Stimulated activated CD4-positive, alpha-beta T cell treated with anti-CD3 and anti-CD28 coated beads, TNF-alpha, amount 100 ng/mL, for 4 hours (primary cell): ENCODE measurements around the gene ZC3H4.
"Not testable (repeated sequence)": the region's sequence is repeated elsewhere in the genome, so short reads cannot be mapped to it uniquely, and the experiment has no call there.

ENCODE experiments used
- DNase-seq, 3 experiments: peaks; one replicate each; pipeline ENCODE4 v3.0.0-alpha.2; 2020; ENCODE audit warnings: low read depth in 3 of 3

The ZC3H4 gene

DNA sequence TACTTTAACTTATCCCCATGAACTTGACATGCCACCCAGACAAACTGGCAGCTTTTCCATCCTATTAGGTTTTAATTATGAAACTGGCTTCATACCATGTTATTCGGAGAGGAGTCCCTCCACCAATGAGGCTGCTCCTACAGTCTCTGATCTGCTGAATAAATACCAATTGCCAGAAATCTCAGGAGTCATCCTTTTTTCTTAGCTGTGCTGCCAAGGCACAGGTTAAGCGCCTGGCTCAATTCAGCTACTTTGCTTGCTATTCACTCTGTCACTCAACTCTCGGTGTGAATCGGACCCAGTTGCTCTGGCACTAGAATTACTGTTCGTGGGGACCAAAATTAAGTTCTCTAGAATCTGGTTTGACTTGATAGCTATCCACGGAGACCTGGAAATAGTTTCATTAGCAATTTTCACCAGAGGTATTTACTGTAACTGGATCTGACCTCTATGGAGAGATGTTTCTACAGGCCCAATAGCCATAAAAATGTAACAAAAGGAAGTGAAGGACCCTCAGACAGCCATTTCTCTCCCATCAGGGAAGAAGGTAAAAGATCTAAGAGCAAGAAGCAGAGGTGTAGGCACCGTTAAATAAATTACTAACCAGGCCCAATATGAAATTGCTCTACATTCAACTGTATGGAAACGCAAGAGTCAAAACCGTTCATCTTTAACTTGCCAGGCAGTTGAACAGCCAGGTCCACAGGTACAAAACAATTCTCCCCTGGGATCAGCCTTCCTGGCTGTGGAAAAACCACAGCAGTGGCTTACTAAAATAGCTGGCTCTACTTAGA lies 5.4 kb downstream of the ZC3H4 start:
- no peak for DNase-seq

DNA sequence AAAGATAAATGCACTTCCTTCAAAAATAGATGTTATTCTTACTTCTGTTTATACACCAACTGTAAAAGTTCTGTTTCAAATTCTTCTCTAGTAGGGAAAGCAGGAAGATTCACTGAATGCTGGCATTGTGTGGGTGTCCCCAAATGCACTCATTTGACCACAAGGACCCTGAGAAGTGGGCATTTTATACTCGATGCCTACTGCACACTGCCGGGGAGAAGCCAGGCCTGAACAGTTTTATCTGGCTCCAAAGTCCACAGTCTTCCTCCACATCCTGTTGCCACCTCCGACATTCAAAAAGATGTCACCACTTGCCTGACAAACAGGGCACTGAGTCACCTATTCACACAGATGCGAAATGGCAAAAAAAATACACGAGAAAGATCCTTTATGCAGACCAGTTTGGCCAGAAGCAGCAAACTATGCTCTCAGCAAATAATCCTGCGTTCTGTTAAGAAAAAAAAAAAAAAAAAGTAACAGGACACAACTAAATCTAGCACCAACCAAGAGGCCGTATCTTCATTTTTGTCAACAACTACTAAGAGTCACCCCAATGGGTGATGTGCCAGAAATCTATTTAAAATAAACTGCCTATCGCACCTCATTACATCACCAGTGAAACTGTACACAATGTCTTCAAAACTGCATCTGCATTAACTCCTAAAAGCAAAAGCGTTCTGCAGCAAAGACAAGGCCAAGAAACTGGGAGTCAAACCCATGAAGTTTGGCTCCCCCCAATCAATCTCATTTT lies 6.2 kb downstream of the ZC3H4 start:
- no peak for DNase-seq

DNA sequence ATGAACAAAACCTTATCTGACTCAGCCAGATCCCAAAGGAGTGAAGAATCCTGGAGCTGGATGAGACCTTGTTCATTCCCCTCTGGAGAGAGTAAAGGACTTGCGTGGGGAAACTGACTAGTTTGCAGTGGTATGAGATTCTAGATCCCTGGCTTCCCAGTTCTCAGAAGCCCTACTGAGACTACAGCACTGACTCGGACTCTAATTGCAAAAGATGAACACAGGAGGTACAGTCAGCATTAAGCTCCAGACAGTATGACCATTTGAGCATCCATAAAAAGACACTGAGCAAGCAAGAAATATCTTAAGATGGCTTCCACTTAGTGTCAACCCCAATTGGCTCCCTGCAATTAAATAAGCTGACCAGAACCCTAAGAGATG lies 6.8 kb downstream of the ZC3H4 start:
- DNase-seq, result no peak

DNA sequence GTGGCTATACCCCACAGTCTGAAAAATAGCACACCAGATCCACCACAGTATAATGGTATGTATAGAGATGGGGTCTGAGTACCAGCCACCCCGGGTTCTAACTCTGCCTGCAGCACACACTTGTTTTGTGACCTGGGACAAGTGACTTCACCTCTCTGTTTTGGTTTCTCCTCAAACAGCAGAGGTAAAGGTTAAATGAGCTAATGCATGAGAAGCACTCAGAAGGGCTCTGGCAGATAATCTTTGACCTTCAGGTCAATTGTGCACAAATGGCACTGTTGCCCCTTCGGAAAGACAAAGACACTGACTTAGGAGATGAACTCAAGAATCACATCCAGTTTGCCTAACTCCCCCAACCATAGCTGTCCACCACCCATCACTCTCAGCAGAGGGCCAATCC lies 7.7 kb downstream of the ZC3H4 start:
- no peak for DNase-seq

DNA sequence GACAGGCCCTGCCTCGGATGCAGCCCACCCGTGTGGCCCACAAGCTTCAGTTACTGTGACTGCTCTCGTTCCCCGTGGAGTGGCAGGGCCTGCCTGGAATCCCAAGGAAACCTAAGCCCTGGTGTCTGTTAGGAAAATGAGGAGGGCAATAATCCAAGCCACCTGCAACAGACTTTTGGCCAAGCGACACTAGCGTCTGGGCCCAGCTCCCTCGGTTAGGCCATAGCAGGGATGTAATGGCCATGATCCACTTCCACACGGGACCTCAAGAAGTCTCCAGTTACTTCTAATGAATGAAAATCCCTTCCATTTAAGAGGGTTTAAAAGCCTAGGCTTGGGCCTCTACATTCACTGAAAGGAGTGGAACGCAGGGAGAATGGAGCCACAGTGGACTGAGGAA lies 8.9 kb downstream of the ZC3H4 start:
- no peak for DNase-seq

DNA sequence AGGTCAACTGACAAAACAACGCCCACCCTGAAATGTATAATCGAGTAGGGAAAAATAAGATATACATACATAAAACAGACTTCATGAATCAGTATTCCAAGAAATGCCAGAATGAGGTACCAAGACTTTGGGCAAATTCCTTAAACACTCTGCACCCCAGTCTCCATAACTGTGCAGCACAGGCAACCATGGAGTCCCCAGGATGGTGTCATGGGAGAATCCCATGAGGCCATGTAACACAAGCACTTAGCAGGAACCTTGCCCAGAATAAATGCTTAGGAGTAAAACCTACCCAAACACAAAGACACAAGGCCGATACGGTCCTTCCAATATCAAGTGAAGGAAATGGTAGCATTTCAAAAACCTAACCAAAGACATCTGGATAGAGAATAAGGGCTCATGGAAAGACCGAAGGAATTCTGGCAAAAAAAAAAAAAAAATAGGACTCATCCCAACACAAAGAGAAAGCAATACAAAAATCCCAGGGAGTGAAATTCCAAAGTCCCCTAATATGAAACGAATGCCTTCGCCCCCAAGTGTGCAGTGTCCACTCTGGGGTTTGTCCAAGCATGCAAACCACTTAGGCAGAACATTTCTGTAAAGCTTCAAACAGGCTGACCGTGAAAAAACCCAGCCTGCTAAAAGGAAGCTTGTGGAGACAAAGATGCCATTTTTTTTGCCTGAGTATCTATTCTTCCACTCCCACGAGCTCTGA lies 11.1 kb downstream of the ZC3H4 start:
- DNase-seq, result no peak

DNA sequence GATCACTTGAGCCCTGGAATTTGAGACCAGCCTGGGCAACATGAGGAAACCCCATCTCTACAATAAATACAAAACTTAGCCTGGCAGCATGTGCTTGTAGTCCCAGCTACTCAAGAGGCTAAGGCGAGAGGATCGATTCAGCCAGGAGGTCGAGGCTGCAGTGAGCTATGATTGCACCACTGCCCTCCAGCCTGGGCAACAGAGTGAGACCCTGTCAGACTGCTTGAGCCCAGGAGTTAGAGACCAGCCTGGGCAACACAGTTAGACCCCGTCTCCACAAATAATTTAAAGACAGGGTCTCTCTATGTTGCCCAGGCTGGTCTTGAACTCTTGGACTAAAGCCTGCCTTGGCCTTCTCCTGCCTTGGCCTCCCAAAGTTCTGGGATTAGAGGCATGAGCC lies 12.5 kb downstream of the ZC3H4 start:
- not testable (repeated sequence) for DNase-seq

DNA sequence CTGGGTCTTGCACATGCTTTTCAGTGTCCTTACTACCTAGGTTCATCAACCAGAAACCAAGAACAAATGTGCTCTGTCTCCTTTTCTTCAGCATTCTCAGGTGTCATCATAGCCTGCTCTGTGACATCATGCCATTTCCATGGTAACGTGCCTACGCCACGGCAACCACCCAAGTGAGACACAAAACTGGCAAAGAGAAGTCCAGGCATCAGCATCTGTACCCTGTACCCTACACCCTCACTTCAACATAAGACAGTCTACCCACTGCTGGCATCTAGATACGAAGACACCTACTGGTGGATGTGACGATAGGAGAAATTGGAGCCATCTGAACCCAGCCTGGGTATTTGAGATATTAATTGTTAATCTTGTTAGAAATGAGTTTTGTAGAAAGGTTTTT lies 13.3 kb downstream of the ZC3H4 start:
- no peak for DNase-seq

DNA sequence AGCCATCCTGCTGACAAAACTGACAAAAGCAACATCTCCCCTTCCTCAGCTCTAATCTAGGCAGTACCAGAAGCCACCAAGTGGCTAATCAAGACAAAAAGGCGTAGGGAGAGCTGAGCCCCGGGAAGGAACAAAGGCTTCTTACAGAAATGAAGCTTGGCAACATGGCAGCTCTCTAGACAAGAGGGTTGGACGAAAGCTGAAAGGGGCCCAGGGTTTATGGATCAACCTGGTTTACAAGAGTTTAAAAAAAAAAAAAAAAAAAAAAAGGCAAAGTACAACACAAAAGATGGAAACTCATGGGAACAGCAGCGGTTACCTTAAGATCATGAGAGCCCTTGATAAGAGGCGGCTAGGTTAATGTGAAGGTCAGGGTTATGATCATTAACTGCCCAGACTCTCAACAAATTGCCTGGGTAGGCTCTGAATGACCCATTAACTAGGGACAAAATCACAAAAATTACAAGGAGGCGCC lies 14.0 kb downstream of the ZC3H4 start:
- DNase-seq, result no peak

DNA sequence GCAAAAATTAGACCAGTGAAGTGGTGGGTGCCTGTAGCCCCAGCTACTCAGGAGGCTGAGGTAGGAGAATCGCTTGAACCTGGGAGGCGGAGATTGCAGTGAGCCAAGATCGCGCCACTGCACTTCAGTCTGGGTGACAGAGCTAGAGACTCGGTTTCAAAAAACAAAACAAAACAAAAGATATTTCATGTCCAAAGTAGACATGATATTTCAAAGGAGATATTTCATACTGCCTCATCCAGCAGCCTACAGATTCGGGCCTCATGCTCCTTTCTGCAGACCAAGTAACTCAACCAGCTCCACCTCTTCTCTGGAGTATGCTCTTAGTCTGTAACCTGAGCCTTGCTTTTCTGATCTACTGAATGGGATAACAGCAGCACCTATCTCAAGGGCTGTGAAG lies 15.0 kb downstream of the ZC3H4 start:
- DNase-seq, result no peak

DNA sequence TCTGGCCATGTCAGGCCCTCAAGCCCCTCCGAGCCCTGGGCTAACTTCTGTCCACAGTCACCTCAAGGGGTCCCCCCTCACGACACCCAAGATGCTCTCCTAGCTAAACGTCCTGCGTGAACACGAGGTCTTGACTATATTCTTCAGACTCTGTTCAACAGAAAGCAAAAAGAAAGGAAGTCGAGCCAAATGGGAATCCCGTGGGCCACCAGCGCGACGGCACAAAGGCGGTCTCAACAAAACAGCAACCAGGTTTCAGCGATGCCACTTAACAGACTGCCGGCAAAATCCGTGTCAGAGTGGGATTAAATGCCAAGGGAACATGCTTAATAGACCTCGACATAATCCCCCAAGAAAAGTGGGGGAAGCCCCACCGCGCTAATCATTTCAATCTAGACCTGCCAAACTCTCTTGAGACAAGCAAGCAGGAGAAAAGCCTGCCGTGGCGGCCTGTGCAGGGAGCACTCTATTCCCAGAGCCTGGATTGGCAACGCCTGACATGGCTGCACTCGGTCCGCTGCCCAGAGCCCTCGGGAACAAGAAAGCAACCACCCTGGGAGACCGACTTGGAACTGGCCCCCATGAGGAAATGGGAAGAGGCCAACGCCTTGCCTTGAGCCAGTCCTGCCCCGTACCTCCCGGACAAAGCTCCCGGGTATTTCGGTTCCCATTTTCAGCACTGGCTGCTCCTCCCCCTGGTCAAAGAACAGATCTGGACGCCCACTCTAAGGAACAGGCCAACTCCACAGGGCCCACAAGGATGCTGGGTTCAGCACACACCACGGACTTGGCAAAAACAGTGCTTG lies 16.0 kb downstream of the ZC3H4 start:
- DNase-seq, result no peak

DNA sequence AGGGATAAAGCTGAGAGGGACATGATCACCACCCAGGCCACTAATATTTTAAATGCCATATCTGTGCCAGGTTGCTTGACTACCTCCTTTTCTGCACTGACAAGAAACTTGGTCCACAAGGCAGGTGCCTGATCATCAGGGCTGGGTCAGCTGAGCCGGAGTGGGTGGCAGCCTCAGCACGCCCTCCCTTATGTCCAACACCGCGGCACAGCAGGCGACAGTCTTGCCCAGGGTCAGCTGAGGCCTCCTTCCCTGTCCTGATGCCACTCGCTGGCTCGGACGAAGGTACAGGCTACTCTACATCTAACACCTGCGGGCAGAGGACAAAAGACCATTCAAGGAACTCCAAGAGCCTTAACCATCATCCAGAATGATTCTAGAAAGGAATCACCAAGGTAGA lies 16.9 kb downstream of the ZC3H4 start:
- no peak for DNase-seq

DNA sequence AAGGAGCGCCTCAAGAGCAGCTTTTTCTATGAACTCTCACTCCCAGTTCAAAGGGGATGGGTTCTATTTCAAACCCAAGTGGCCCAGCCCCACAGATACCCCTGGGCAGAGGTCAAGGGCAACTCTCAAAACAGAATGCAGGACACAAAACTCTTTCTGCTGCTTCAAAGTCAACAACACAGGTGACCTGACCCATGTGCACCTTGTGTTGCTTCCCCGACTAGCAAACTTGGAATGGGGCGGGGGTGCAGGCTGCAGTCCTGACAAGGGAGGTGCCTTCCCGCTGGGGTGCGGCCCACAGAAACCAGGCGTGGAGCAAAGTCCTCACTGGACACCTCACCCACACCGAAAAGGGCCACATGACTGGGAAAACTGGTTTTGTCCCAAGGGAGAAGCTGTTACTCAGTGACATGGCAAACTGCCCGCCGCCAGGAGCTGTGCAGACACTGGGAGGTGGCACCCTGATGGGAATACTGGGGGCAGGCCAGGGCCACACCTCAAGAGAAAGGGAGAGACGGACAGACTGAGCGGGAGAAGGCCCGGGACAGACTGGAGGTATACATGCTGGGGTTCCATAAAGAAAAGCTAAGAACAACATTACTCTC lies 17.4 kb downstream of the ZC3H4 start:
- no peak for DNase-seq

DNA sequence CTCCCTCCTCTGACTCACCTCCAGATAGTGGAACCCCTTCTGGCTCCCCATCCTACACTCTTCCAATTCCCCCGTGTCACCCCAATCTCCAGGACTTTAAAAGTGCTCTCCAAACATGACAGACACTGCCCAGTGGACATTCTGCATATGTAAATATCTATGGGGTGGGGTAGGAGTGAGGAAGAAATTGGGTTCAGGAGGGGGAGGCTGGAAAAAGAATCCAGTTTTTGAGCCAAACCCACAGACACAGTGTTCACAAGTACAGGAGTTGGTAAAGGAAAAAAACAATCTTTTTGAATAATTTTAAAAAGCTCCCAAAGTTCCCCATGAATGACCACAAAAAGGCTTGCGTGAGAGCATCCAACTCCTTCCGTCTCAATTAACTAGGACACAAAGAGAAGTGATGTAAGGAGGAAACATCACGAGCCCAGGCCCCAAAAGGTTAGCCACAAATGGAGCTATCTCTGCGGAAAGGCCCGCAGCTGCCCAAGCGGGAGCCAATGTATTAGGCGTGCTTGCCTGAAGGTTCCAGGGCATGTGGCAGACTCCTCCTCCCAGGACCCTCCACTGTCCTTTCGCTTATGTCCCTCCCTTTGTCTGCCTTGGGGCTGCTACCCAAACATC lies 18.0 kb downstream of the ZC3H4 start:
- no peak for DNase-seq

DNA sequence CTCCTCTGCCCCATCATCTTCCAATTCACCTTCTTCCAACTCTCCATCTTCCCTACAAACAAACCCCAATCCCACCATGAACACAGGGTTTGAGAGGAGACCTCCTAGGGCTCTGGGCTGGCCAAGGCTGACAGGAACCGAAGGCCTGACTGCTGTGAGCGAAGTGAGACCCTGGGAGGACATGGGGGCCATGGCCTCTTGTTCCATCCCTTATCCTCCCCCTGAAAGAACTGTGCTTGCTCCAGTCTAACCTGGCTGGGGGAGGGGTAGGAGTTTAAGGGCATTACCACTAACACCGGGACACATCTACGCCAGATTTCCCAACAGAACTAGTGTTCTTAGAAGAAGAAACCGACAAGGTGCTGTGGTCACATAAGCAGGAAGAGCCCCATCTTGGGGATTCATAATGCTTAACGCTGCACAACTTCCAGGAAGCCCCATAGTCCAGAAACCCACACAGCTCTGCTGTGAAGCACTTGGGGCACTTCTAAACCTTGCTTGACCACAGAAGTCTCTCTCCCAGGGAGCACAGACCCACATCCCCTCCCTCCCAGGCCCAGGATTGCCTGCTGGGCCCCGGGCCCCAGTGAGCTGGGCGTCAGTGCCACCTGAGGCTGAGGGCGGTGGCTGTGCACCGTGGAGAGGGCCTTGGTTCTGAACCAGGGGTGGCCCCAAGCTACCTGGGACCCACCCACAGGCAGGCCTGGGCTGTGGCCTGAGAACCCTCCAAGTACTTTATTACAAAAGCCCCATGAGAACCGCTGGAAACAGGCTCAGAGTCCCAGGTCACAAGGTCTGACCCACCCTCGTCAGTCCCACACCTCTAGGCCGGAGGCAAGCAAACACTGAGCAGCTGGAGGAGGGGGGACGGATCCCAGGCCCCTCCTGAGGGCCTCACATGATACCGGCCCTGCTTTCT lies 18.8 kb downstream of the ZC3H4 start:
- DNase-seq, result no peak

DNA sequence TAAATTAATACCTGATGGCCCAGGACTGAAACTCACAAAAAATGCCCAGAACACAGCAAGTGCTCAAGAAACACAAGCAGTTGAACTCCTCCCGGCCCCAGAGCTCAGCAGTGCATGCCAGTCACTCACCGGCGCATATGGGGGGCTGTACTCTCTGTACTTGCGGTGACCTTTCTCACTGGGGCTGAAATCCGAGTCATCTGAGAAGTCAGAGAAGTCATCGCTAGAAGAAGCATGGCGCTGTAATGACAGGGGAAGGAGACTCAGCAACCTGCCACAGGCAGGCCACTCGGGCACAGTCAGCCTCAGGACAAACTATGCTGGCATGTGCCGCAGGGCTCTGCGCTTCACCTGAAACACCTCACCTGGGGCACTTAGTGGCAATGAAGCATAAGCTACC lies 19.7 kb downstream of the ZC3H4 start:
- DNase-seq, result no peak

DNA sequence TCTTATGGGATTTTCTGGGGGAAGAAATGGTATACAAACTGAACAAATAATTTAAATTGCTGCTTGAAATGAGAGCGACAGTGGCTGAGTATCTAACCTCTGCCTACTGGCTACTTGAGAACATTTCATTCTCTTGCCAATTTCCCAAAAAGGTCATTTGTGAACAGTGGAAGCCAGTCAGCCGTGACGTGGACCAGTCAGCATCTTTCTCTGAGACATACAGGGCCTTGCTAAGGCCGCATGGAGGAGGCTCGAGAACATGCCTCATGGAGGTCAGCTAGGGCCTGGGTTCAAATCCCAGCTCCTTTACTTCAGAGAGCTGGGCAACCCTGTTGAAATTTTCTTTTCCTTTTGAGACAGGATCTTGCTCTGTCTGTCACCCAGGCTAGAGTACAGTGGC lies 20.3 kb downstream of the ZC3H4 start:
- DNase-seq, result no peak

DNA sequence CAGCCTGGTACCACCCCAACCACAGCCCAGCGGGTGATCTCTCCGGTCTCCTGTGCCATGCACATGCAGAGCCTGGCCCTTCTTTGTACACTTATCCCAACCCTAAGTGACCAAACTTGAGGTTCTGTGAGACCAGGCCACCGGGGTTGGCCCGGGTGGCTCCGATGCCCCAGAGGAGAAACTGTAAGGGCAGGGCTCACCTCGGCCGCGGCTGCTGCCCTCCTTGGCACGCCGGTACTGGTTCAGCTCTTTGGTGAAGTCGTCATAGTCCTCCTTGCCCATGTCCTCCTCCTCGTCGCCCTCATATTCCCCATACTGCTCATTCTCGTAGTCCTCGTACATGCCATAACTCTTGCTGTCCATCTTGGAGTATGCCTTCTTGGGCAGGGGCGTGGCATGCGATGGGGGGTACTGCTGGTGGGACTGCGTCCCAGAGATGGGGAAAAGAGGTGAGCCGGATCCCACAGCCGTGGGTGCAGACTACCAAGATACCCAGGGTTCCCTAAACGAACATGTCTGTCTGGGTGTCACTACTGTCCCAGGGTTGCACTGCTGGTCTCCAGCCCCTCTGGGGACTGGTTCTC lies 23.7 kb downstream of the ZC3H4 start:
- DNase-seq, result no peak

DNA sequence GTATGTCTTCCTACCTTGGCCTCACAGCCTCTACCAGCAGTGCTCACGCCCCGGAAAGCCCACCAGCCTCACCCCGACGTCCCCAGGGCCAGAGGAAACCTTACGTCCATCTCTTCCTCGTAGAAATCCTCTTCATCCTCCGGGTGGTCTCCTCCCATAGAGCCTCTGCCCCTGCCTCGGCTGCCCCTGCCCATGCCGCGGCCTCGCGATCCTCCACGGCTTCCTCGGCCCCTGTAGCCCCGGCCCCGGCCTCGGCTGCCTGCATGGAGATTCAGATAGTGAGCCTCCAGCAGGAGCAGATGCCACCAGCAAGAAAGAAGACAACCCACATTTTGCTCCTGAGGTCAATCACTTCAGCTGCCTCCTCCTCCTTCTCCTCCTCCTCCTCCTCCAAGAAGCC lies 27.3 kb downstream of the ZC3H4 start:
- no peak for DNase-seq
